H9 (cell line): Measurements from ENCODE around the gene UBASH3A. TPM values are rescaled to one million over a fixed set of nuclear protein-coding genes. Genes with fewer than 3 reads are reported as not detected.

Experiments used
- DNase-seq: peaks from one replicate; pipeline ENCODE4 v3.0.0-alpha.2; 2017
- H2AFZ ChIP-seq: one replicate; pipeline ENCODE4 v1.6.1; 2013; ENCODE audit warnings: mild to moderate bottlenecking, low read length, control low read depth, moderate library complexity
- H2AK5ac ChIP-seq: 2 replicates; pipeline ENCODE4 v1.6.1; 2013; ENCODE audit warnings: low read length, control low read depth, mixed read lengths; ENCODE audit not compliant: insufficient read length
- H2BK120ac ChIP-seq: one replicate; pipeline ENCODE4 v1.6.1; 2013; ENCODE audit warnings: low read depth, mild to moderate bottlenecking, low read length, control low read depth, inconsistent platforms; ENCODE audit not compliant: poor library complexity, severe bottlenecking
- H2BK12ac ChIP-seq: 2 replicates; pipeline ENCODE4 v1.6.1; 2013; ENCODE audit warnings: low read length, control low read depth, mixed read lengths, low read depth; ENCODE audit not compliant: insufficient read length
- H2BK15ac ChIP-seq: 2 replicates; pipeline ENCODE4 v1.6.1; 2013; ENCODE audit warnings: low read depth, low read length, control low read depth
- H2BK20ac ChIP-seq: one replicate; pipeline ENCODE4 v1.6.1; 2013; ENCODE audit warnings: low read depth, mild to moderate bottlenecking, low read length, control low read depth, inconsistent platforms; ENCODE audit not compliant: poor library complexity, severe bottlenecking
- H2BK5ac ChIP-seq: 2 replicates; pipeline ENCODE4 v1.6.1; 2013; ENCODE audit warnings: low read length, control low read depth, mixed read lengths; ENCODE audit not compliant: insufficient read length
- H3K14ac ChIP-seq: 2 replicates; pipeline ENCODE4 v1.6.1; 2013; ENCODE audit warnings: low read length, control low read depth; ENCODE audit not compliant: insufficient read depth
- H3K18ac ChIP-seq: 2 replicates; pipeline ENCODE4 v1.6.1; 2013; ENCODE audit warnings: low read depth, mild to moderate bottlenecking, mixed read lengths, low read length, control low read depth; ENCODE audit not compliant: insufficient read length
- H3K23ac ChIP-seq: 2 replicates; pipeline ENCODE4 v1.6.1; 2013; ENCODE audit warnings: low read length, control low read depth, mixed read lengths, low read depth; ENCODE audit not compliant: insufficient read length
- H3K23me2 ChIP-seq: 2 replicates; pipeline ENCODE4 v1.6.1; 2013; ENCODE audit warnings: low read depth, mild to moderate bottlenecking, mixed read lengths, low read length, control low read depth; ENCODE audit not compliant: insufficient read length, poor library complexity, severe bottlenecking
- H3K27ac ChIP-seq: 2 replicates; pipeline ENCODE4 v1.5.1; 2013; ENCODE audit warnings: low read length, control low read depth, mixed read lengths, low read depth; ENCODE audit not compliant: insufficient read length
- H3K27me3 ChIP-seq: 2 replicates; pipeline ENCODE4 v1.6.1; 2013; ENCODE audit warnings: low read length, control low read depth, inconsistent platforms; ENCODE audit not compliant: insufficient read depth
- H3K4ac ChIP-seq: 2 replicates; pipeline ENCODE4 v1.6.1; 2013; ENCODE audit warnings: low read depth, mild to moderate bottlenecking, control low read depth, inconsistent platforms, low read length, moderate library complexity
- H3K4me1 ChIP-seq: 2 replicates; pipeline ENCODE4 v1.6.1; 2013; ENCODE audit warnings: low read length, control low read depth, inconsistent platforms; ENCODE audit not compliant: insufficient read depth
- H3K4me2 ChIP-seq: 2 replicates; pipeline ENCODE4 v1.6.1; 2013; ENCODE audit warnings: low read length, control low read depth, mixed read lengths; ENCODE audit not compliant: insufficient read length, insufficient read depth
- H3K56ac ChIP-seq: 2 replicates; pipeline ENCODE4 v1.6.1; 2013; ENCODE audit warnings: low read depth, mild to moderate bottlenecking, mixed read lengths, low read length, control low read depth; ENCODE audit not compliant: insufficient read length
- H3K79me1 ChIP-seq: 2 replicates; pipeline ENCODE4 v1.6.1; 2013; ENCODE audit warnings: low read depth, mild to moderate bottlenecking, moderate library complexity, low read length, control low read depth, inconsistent platforms; ENCODE audit not compliant: insufficient read depth, poor library complexity, severe bottlenecking
- H3K79me2 ChIP-seq: 2 replicates; pipeline ENCODE4 v1.6.1; 2013; ENCODE audit warnings: low read length, control low read depth, inconsistent platforms; ENCODE audit not compliant: insufficient read depth
- H3K9ac ChIP-seq: 2 replicates; pipeline ENCODE4 v1.6.1; 2013; ENCODE audit warnings: low read length, control low read depth, mixed read lengths; ENCODE audit not compliant: insufficient read length; ENCODE audit errors: extremely low read depth
- H3K9me3 ChIP-seq: one replicate; pipeline ENCODE4 v1.6.1; 2013; ENCODE audit warnings: low read depth, low read length, inconsistent platforms; ENCODE audit not compliant: control insufficient read depth
- H3T11ph ChIP-seq: one replicate; pipeline ENCODE4 v1.6.1; 2013; ENCODE audit warnings: mild to moderate bottlenecking, low read length, control low read depth, inconsistent platforms
- H4K20me1 ChIP-seq: one replicate; pipeline ENCODE4 v1.6.1; 2013; ENCODE audit not compliant: control insufficient read depth, insufficient read length, insufficient read depth
- H4K5ac ChIP-seq: 2 replicates; pipeline ENCODE4 v1.6.1; 2013; ENCODE audit warnings: low read depth, mild to moderate bottlenecking, mixed read lengths, low read length, control low read depth; ENCODE audit not compliant: insufficient read length
- H4K8ac ChIP-seq: replicated peaks from 2 replicates; pipeline ENCODE4 v1.6.1; 2013; ENCODE audit warnings: low read length, control low read depth, mixed read lengths, low read depth; ENCODE audit not compliant: insufficient read length
- H4K91ac ChIP-seq: 2 replicates; pipeline ENCODE4 v1.6.1; 2013; ENCODE audit warnings: low read depth, mild to moderate bottlenecking, moderate library complexity, mixed read lengths, low read length, control low read depth; ENCODE audit not compliant: insufficient read length
- H3K27ac Mint-ChIP-seq, 3 experiments: 2 replicates in 2 of 3; 3 replicates in 1 of 3; pipeline ENCODE4 v1.8.0; 2020 to 2021; ENCODE audit warnings: mixed read lengths in 3 of 3, mild to moderate bottlenecking in 1 of 3, moderate library complexity in 1 of 3
- H3K27me3 Mint-ChIP-seq: 2 replicates; pipeline ENCODE4 v1.8.0; 2021; ENCODE audit warnings: low read depth, mild to moderate bottlenecking, moderate library complexity, mixed read lengths
- H3K36me3 Mint-ChIP-seq, 3 experiments: 2 replicates in 2 of 3; 3 replicates in 1 of 3; pipeline ENCODE4 v1.8.0; 2020 to 2021; ENCODE audit warnings: low read depth in 3 of 3, mixed read lengths in 3 of 3; ENCODE audit not compliant: insufficient read depth in 1 of 3
- H3K4me1 Mint-ChIP-seq, 2 experiments: 2 replicates each; pipeline ENCODE4 v1.8.0; 2020; ENCODE audit warnings: mixed read lengths in 2 of 2
- H3K4me3 Mint-ChIP-seq, 2 experiments: 2 replicates in 1 of 2; 3 replicates in 1 of 2; pipeline ENCODE4 v1.8.0; 2020 to 2021; ENCODE audit warnings: mild to moderate bottlenecking in 2 of 2, mixed read lengths in 2 of 2, moderate library complexity in 1 of 2
- H3K9me3 Mint-ChIP-seq, 2 experiments: 2 replicates in 1 of 2; 3 replicates in 1 of 2; pipeline ENCODE4 v1.8.0; 2020; ENCODE audit warnings: mild to moderate bottlenecking in 2 of 2, mixed read lengths in 2 of 2, moderate library complexity in 1 of 2
- WGBS: extraction: QIAGEN DNeasy Blood & Tissue Kit; methylation state at CpG from one replicate; pipeline ENCODE4 v1.1.7; 2013; ENCODE audit warnings: missing lambda C conversion rate, low lambda C conversion rate, mixed read lengths; ENCODE audit not compliant: insufficient read length; ENCODE audit errors: extremely low coverage; 5-methylcytosine and 5-hydroxymethylcytosine counted together
- total RNA-seq: library from RNA; stranded (reverse); gene quantifications from 2 replicates; pipeline ENCODE4 v1.2.1, GENCODE V29; 2021
- TF ChIP-seq, protein P1 (sequence below): fragments of 200-600 bp; sonication (generic); conservative IDR thresholded peaks from 3 replicates; pipeline ENCODE4 v1.8.0; 2021; ENCODE audit warnings: antibody characterized with exemption, mild to moderate bottlenecking

The UBASH3A gene
- total RNA-seq, 1 experiment from 2014 or later: not detected

DNA sequence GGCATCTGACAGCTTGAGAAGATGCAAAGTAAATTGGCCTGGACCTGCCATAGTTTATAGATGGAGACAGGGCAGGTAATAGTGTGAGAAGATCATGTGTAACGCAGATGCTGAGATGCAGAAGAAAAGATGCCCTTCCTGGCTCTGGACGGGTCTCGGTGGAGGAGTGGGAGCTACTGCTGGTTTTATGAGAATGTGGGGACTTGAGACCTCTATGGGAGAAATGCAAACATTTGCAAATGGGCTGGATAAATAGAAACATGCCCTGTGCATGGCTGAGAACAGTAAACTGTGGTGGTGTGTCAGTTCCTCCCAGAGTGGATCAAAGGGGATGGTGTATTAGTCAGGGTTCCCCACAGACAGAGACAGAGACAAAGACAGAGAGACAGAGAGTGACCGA is 21.9 kb downstream of the UBASH3A start:
- H4K91ac ChIP-seq: no peak overlapping the region
- Mint-ChIP-seq H3K27ac (no peak overlapping the region), H3K4me3 (no peak overlapping the region), H3K36me3 (no peaks in the 10 kb centered on the region), H3K4me1 (no peaks in the 10 kb centered on the region), H3K9me3 (no peaks in the 10 kb centered on the region; a peak in 1 of 5 replicates), H3K27me3 (peaks cover 45% of the 10 kb centered on the region)
- no peak overlapping the region for H3K14ac ChIP-seq
- no peak overlapping the region for H2BK15ac ChIP-seq
- TF ChIP-seq, protein P1, sequence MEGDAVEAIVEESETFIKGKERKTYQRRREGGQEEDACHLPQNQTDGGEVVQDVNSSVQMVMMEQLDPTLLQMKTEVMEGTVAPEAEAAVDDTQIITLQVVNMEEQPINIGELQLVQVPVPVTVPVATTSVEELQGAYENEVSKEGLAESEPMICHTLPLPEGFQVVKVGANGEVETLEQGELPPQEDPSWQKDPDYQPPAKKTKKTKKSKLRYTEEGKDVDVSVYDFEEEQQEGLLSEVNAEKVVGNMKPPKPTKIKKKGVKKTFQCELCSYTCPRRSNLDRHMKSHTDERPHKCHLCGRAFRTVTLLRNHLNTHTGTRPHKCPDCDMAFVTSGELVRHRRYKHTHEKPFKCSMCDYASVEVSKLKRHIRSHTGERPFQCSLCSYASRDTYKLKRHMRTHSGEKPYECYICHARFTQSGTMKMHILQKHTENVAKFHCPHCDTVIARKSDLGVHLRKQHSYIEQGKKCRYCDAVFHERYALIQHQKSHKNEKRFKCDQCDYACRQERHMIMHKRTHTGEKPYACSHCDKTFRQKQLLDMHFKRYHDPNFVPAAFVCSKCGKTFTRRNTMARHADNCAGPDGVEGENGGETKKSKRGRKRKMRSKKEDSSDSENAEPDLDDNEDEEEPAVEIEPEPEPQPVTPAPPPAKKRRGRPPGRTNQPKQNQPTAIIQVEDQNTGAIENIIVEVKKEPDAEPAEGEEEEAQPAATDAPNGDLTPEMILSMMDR: no peak
- no peak overlapping the region for H2BK120ac ChIP-seq
- no peak overlapping the region for H4K5ac ChIP-seq
- no peak overlapping the region for H2BK5ac ChIP-seq
- H3K18ac ChIP-seq: no peak overlapping the region
- H2BK20ac ChIP-seq: no peak overlapping the region
- no peaks in the 10 kb centered on the region for H3K4me1 ChIP-seq
- H4K8ac ChIP-seq: no peak overlapping the region
- no peaks in the 10 kb centered on the region for H4K20me1 ChIP-seq
- no peaks in the 10 kb centered on the region for H3K79me1 ChIP-seq
- no peaks in the 10 kb centered on the region for H3K27me3 ChIP-seq
- H3K23ac ChIP-seq: no peak overlapping the region
- no CpG with 5 or more reads among the region's 4 CpGs for WGBS
- no peak overlapping the region for H3K4me2 ChIP-seq
- DNase-seq: no peak
- H2AK5ac ChIP-seq: no peak overlapping the region
- H3K9me3 ChIP-seq: no peaks in the 10 kb centered on the region
- no peak overlapping the region for H3K9ac ChIP-seq
- no peak overlapping the region for H3K27ac ChIP-seq
- no peaks in the 10 kb centered on the region for H3K79me2 ChIP-seq
- H2AFZ ChIP-seq: no peak overlapping the region
- H3T11ph ChIP-seq: no peak overlapping the region
- H3K56ac ChIP-seq: no peak overlapping the region
- no peak overlapping the region for H2BK12ac ChIP-seq
- H3K23me2 ChIP-seq: no peaks in the 10 kb centered on the region
- H3K4ac ChIP-seq: no peak overlapping the region
